GM21360 (cell line): Measurements from ENCODE around the gene MTLN.
"Not testable (repeated sequence)": the region's sequence is repeated elsewhere in the genome, so short reads cannot be mapped to it uniquely, and the experiment has no call there.

ENCODE experiments used
- ATAC-seq: cut with Tn5 transposase; IDR thresholded peaks from one replicate; pipeline ENCODE4 v1.9.1; 2021; ENCODE audit warnings: mild to moderate bottlenecking, moderate library complexity; ENCODE audit not compliant: unreplicated experiment

The MTLN gene, protein sequence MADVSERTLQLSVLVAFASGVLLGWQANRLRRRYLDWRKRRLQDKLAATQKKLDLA

GRCh38 chr2:110211938-110212858, at the start of gene MTLN:
Gene MTLN, minus strand, starts transcription at chr2:110212547. Its CDS starts 22 bp downstream, at chr2:110212525.
- peak; percentile 74 for ATAC-seq

DNA sequence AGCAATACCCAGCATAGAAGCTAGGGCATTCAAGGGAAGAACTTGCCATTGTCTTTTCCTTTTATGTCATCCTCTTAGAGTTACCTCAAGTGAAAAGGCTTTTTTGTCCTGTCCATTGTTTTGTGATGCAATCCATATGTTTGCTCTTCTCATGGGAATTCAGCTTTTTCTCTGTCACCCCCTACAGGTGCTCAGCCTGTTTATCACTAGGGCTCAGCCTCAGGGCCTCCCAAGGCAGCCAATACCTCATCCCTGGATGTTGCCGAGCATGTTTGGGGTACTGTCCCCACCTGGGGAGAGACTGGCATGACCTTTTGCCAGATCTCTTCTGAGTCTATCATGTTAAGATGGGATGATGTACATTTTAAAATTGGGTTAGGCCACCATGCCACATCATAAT, 49.6 kb upstream of the MTLN start:
- ATAC-seq, result not testable (repeated sequence)

DNA sequence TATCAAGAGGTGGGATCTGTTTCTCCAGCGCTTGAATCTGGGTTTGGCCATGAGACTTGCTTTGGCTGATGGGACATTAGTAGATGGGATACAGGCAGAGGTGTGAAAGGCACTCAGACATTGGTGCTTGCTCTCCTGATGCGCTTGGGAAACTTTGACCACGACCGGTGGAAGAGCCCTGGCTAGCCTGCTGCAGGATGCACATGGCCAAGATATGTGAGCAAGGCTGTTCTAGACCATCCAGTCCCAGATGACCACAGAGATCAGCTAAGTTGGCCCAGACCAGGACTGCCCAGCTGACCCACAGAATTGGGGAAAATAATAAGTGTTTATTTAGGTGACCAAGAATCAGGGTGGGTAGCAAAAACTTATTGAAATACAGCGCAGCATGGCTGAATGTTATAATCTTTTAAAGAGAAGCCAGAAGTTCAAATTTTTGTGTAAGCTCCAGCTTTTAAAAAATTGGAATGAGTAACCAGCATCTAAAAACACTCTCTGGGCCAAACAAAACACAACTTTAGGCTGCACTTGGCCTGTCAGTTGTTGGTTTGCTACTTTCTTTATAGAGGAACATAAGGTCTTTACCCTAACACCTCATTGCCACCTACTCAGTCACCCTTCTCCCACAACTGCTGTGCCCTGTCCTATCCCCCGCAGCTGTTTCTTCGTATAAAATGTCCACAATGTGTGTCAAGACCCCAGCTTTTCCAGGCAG, 35.9 kb upstream of the MTLN start:
- ATAC-seq, result not testable (repeated sequence)

- ATAC-seq, result not testable (repeated sequence)
Observed at GRCh38 chr2:110245488-110246435, 33.4 kb upstream of the MTLN start.

GRCh38 chr2:110243283-110243682, 30.9 kb upstream of the MTLN start:
- not testable (repeated sequence) for ATAC-seq

DNA sequence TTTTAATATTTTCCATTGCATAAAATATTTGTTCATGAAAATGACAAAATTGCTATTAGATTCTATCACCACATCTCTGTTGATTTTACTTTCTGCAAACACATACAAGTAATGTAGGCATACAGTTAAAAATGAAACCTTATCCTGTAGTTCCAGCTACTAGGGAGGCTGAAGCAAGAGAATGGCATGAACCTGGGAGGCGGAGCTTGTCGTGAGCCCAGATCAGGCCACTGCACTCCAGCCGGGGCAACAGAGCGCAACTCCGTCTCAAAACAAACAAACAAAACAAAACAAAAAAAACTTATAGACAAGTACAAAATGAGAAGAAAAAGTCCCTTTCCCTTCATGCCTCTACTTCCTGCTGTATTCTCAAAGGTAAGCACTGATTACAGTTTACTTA, 22.2 kb upstream of the MTLN start:
- not testable (repeated sequence) for ATAC-seq

- not testable (repeated sequence) for ATAC-seq
Observed at GRCh38 chr2:110229886-110230285, 17.5 kb upstream of the MTLN start.

- not testable (repeated sequence) for ATAC-seq
Observed at GRCh38 chr2:110222626-110223025, 10.3 kb upstream of the MTLN start.

DNA sequence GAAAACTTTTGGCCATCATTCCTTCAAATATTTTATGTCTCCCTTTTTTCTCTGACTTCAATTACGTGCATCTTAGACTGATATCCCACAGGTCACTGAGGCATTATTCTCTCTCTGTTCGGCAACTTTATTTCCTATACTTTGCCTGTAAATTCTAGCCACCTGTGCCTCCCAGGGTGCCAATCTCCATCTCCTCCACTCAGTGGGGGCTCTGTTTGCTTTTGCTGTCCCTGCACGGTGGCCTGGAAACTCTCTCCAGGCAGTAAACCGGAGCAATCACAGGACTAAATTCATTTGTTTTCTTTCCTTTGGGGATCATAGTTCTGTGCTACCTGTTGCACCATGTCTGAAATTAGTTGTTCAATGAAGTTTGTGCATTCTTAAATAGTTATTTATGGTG, 9.6 kb upstream of the MTLN start:
- ATAC-seq, result no peak

- ATAC-seq, result no peak
Observed at GRCh38 chr2:110220190-110220564, 7.8 kb upstream of the MTLN start.

GRCh38 chr2:110219496-110220189, 7.3 kb upstream of the MTLN start:
- no peak for ATAC-seq

- not testable (repeated sequence) for ATAC-seq
Observed at GRCh38 chr2:110218889-110219288, 6.5 kb upstream of the MTLN start.

DNA sequence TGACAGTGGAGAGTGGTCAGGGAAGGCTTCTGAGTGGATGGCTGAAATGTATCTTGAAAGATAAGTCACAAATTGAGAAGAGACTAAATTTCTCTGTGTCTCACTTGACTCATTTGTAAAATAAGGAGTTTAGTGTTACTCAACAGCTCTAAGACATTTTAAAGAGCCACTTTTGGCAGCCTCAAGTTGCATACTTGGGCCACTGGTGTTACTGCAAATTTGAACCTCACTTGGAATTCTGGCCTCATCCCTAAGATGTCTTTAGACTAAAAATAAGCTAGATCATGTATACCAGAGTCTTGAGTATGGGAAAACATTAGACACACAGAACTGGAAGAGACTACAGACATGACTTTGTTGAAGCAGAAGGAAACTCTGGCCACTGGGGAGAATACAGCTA, 4.5 kb upstream of the MTLN start:
- no peak for ATAC-seq

DNA sequence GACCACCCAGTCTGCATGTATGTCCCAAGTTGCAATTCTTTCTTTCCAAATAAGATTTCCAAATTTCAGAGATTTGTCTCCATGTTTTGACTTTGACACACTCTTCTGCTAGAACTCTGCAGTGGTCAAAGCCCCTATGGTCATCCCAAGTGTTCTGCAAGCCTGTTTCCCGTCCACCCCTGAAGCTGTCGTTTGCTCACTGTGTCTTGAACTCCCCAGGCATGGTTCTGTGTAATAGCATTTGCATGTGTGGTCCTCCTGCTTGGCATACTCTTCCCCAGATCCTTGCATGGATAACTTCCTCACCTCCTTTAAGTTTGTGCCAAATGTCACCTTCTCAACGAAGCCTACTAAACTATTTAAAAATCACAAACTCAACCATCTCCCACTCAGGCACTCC, 3.9 kb upstream of the MTLN start:
- ATAC-seq, result no peak

DNA sequence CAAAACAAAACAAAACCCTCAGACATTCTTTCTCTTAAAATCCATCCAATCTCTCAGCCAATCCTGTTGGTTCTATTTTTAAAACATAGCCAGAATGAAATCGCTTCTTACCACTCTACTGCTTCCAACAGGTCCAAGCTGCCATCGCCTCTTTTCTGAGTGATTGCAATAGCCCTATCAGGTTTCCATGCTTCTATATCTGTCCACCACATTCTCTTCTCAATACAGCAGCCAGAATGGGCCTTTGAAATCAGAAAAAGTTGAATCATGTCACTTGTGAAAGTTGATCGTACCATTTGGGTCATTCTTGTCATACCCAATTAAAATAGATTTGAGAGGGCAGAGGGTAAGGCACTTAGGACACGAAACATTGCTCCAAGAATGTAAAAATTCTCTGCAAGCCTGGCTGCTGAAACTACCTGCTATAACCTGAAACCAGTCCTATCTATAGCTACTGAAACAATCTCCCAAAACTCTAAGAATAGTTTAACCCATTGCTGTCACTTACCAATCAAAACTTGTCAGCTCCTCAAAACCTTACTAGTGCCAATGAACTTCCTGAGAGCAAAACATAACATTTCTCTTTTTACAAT, 3.3 kb upstream of the MTLN start:
- ATAC-seq, result no peak

GRCh38 chr2:110215091-110215490, 2.7 kb upstream of the MTLN start:
- no peak for ATAC-seq

DNA sequence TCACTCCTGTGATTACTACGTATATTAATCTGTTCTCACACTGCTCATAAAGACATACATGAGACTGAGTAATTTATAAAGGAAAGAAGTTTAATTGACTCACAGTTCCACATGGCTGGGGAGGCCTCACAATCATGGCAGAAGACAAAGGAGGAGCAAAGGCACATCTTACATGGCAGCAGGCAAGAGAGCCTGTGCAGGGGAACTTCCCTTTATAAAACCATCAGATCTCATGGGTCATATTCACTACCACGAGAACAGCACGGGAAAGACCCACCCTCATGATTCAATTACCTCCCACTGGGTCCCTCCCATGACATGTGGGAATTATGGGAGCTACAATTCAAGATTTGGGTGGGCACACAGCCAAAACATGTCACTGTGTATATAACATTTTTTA, 1.2 kb upstream of the MTLN start:
- ATAC-seq, result not testable (repeated sequence)

DNA sequence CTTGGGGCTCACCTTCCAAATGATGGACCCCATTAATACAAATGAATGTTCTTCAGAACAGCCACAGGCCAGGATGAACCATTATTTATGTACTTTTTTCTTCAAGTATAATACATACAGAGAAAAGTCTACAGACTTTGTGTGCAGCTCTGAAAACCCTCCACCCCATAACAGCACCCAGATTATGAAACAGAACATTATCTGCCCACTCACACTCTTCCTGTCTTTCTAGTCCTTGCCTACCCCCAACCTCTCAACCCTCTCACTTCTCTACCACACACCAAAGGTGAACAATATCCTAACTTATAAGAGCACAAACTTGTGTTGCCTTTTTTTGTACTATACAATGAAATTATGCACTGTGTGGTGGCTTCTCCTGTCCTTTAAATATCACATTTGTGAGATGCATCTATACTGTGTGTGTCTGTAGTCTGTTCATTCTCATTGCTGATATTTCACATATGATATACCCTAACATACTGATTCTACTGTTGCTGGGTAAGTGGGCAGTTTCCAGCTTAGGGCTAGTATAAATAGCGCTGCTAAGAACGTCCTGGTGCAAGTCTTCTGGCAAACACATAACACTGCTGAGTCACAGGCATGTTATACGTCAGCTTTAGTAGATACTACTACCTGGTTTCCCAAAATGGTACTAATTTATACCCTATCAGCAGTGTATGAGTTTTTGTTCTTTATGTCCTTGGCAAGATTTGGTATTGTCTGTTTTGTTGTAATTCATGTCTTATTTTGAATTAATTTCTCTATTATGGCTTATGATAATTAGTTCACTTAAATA, 6.5 kb downstream of the MTLN start:
- ATAC-seq, result no peak
